Sigmoid colon (tissue), 7 donors: ENCODE results near the gene SUSD2. TPM values are rescaled to one million over a fixed set of nuclear protein-coding genes. Genes with fewer than 3 reads are reported as not detected.

ENCODE experiments used
- DNase-seq: peaks from one replicate; pipeline ENCODE4 v3.0.0-alpha.2; 2019
- H3K27ac ChIP-seq, 4 donors: fragments of 200-600 bp; sonication (generic); one replicate each; pipeline ENCODE4 v1.5.1; 2016 to 2019; ENCODE audit warnings: mild to moderate bottlenecking in 1 of 4
- H3K27me3 ChIP-seq, 3 donors: fragments of 200-600 bp; sonication (generic); one replicate each; pipeline ENCODE4 v1.5.1; 2019; ENCODE audit warnings: mild to moderate bottlenecking in 1 of 3
- H3K36me3 ChIP-seq, 4 donors: fragments of 200-600 bp; sonication (generic); one replicate each; pipeline ENCODE4 v1.5.1; 2016 to 2019
- H3K4me1 ChIP-seq, 4 donors: fragments of 200-600 bp; sonication (generic); one replicate each; pipeline ENCODE4 v1.5.1; 2017 to 2019
- H3K4me3 ChIP-seq, 4 donors: fragments of 200-600 bp; sonication (generic); one replicate each; pipeline ENCODE4 v1.5.1; 2017 to 2019; ENCODE audit warnings: mild to moderate bottlenecking in 2 of 4, moderate library complexity in 1 of 4
- H3K9me3 ChIP-seq, 4 donors: fragments of 200-600 bp in 3 of 4; sonication (generic) in 3 of 4; one replicate each; pipeline versions ENCODE4 v1.5.1 to v1.6.1; 2013 to 2019
- CTCF ChIP-seq, 4 experiments: fragments of 450-650 bp in 3 of 4; fragments of 200-600 bp in 1 of 4; IDR thresholded peaks; one replicate each; pipeline ENCODE4 v1.5.1; 2016 to 2019; ENCODE audit warnings: antibody characterized with exemption in 4 of 4, mild to moderate bottlenecking in 3 of 4, moderate library complexity in 2 of 4
- EP300 ChIP-seq, 4 donors: sonication (generic); formaldehyde crosslinking; IDR thresholded peaks; one replicate each; pipeline ENCODE4 v1.6.1; 2017; ENCODE audit warnings: antibody characterized with exemption in 4 of 4
- POLR2A ChIP-seq, 2 donors: fragments of 450-650 bp; IDR thresholded peaks; one replicate each; pipeline ENCODE4 v1.6.1; 2016; ENCODE audit warnings: antibody characterized with exemption in 2 of 2, mild to moderate bottlenecking in 2 of 2, moderate library complexity in 2 of 2
- POLR2AphosphoS5 ChIP-seq, 4 donors: sonication (generic); formaldehyde crosslinking; IDR thresholded peaks; one replicate each; pipeline ENCODE4 v1.6.1; 2017; ENCODE audit warnings: antibody characterized with exemption in 4 of 4
- WGBS, 2 donors: extraction: QIAGEN DNeasy Blood & Tissue Kit; methylation state at CpG; one replicate each; pipeline ENCODE4 v1.1.7; 2013; 5-methylcytosine and 5-hydroxymethylcytosine counted together
- intact Hi-C: fragments of 100-400 bp; cut with DNase I; formaldehyde crosslinking; loops from one replicate; pipeline ENCODE4 v1.15.1; 2023
- polyA plus RNA-seq, 3 donors: library from polyadenylated mRNA; stranded (reverse); fragments of 200-250 nt; gene quantifications; one replicate each; pipeline ENCODE4 v1.2.3, GENCODE V29; 2013
- total RNA-seq, 4 donors: library from RNA; depleted of rRNA; stranded (reverse); fragments of >200 nt; gene quantifications; one replicate each; pipeline ENCODE4 v1.1.0, GENCODE V29; 2016
- donor health status: healthy with polysubstance abuse.
- donor health status: Bipolar disorder and iron deficiency.
- donor health status: healthy.

SUSD2 gene
- total and polyA plus RNA-seq, 7 donors, result 1.2 to 8.6 (median 3.0) TPM; not detected in 2

- Histone ChIP-seq H3K4me3 (no peak overlapping the region), H3K36me3 (no peaks in the 10 kb centered on the region), H3K27ac (peak overlapping the region; percentile 73 to 87 (median 82)), H3K27me3 (no peaks in the 10 kb centered on the region), H3K9me3 (no peaks in the 10 kb centered on the region), H3K4me1 (peaks cover 0 to 73% (median 58%) of the 10 kb centered on the region in 4 donors)
- peak; percentile 84 for DNase-seq
- intact Hi-C loops, result no loop called here
- WGBS, 2 donors, result 43 to 55% methylated on average over 4 of the region's 4 CpGs
- TF ChIP-seq POLR2AphosphoS5 (IDR thresholded peaks at IDR 0.05), result peak in 1 of 4 donors; percentile 45
- TF ChIP-seq EP300 (IDR thresholded peaks at IDR 0.05), result no peak
These were observed 34.4 kb upstream of the SUSD2 start for GRCh38 chr22:24146791-24147353.

DNA sequence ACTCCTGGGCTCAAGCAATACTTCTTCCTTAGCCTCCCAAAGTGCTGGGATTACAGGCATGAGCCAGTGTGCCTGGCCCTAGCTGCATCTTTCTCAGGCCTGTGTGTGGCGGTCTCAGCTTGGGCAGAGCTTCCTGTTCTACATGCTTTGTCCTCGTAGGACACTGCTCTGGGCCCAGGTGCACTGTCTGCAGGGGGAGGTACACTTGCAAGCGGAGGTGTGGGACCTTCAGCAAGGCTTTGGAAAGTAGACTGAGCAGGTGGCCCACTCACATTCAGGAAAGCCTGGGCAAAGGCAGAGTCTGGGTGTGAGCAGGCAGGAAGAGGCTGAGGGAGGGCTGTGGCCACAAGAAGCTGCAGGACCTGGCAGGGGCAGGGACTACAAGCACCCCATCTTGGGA, 33.6 kb upstream of the SUSD2 start:
- DNase-seq, result no peak
- H3K4me3 ChIP-seq, result no peak overlapping the region
- no peaks in the 10 kb centered on the region for H3K27me3 ChIP-seq
- H3K9me3 ChIP-seq, result no peaks in the 10 kb centered on the region
- H3K36me3 ChIP-seq, result no peaks in the 10 kb centered on the region
- 65 to 77% methylated on average over 3 of the region's 3 CpGs for WGBS, 2 donors
- TF ChIP-seq CTCF (IDR thresholded peaks at IDR 0.05) (no peak), POLR2A (IDR thresholded peaks at IDR 0.05) (no peak), POLR2AphosphoS5 (IDR thresholded peaks at IDR 0.05) (no peak), EP300 (IDR thresholded peaks at IDR 0.05) (no peak)
- intact Hi-C loops, result no loop called here
- peak overlapping the region; percentile 73 to 87 (median 82) for H3K27ac ChIP-seq
- H3K4me1 ChIP-seq, result peaks cover 0 to 65% (median 57%) of the 10 kb centered on the region in 4 donors

DNA sequence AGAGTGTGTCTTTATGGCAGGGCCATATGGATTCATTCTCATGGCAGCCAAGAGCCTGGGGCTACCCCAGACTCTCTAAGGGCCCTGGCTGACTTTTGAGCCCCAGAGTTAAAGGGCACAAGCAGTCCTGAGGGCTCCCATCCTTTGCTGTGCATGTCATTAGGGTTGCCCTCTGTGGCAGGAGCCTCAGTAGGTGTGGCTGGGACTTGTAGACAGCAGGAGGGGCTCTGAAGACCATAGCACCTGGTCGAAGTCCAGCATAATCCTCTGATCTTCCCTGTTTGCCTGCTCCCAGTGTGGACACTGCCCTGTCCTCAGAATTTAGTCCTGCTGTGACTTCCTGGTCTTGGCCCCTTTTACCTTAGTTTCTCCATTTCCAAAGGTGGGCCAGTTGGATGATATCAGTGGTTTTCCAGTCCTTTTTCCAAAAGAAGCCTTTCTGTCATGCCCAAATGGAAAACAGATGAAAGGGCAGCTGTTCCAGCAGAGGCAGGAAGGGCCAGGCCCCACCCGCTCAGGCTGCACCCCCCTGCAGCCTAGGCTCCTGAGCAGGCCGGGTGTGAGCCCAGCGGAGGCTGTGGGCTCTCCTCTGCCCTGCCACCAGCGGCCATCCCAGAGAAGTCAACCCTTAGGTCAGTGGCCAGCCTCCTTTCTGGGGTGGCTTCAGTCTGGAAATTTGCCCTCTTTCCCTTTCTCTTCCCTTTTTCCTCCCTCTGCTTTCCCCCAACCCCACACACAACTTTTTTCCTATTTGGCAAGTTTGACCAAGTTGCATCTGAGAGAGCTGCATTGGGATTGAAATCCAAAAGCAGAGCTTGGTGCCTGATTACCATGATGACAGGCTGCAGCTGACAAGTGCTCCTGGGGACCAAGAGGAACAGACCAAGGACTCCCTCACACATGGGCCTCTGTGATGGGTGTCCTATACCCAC, 32.8 kb upstream of the SUSD2 start:
- TF ChIP-seq POLR2AphosphoS5 (IDR thresholded peaks at IDR 0.05) (no peak), CTCF (IDR thresholded peaks at IDR 0.05) (no peak), EP300 (IDR thresholded peaks at IDR 0.05) (no peak), POLR2A (IDR thresholded peaks at IDR 0.05) (no peak)
- peaks cover 0 to 64% (median 57%) of the 10 kb centered on the region in 4 donors for H3K4me1 ChIP-seq
- no peaks in the 10 kb centered on the region for H3K9me3 ChIP-seq
- intact Hi-C loops, result no loop called here
- no peak overlapping the region for H3K4me3 ChIP-seq
- 62 to 73% methylated on average over 5 of the region's 5 CpGs for WGBS, 2 donors
- peak overlapping the region; percentile 73 to 87 (median 82) for H3K27ac ChIP-seq
- no peaks in the 10 kb centered on the region for H3K27me3 ChIP-seq
- H3K36me3 ChIP-seq, result no peaks in the 10 kb centered on the region
- DNase-seq, result no peak

DNA sequence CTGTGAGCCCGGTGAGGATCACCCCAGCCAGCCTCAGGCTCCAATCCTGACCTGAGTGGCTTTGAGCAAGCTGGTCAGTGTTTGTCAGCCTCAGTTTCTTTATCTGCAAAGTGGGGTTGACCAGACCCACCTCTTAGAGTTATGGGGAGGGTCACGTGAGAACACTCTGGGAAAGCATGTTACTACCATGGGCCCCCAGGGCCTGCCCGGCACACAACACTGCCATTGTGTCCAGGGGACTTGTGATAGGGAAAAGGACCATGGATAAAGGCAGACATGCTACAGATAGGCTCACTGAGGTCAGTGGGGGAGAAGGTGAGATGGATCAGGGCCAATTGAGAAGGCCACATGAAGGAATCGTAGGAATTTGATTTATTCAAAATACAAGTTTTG, 32.1 kb upstream of the SUSD2 start:
- intact Hi-C loops, result no loop called here
- peak overlapping the region; percentile 73 to 87 (median 82) for H3K27ac ChIP-seq
- peaks cover 0 to 61% (median 55%) of the 10 kb centered on the region in 4 donors for H3K4me1 ChIP-seq
- DNase-seq, result no peak
- H3K9me3 ChIP-seq, result no peaks in the 10 kb centered on the region
- no peak overlapping the region for H3K4me3 ChIP-seq
- no peak for TF ChIP-seq POLR2AphosphoS5 (IDR thresholded peaks at IDR 0.05)
- no peak for TF ChIP-seq CTCF (IDR thresholded peaks at IDR 0.05)
- no peak for TF ChIP-seq POLR2A (IDR thresholded peaks at IDR 0.05)
- TF ChIP-seq EP300 (IDR thresholded peaks at IDR 0.05), result no peak
- H3K27me3 ChIP-seq, result no peaks in the 10 kb centered on the region
- 97 to 99% methylated on average over 4 of the region's 4 CpGs for WGBS, 2 donors
- no peaks in the 10 kb centered on the region for H3K36me3 ChIP-seq

GRCh38 chr22:24153353-24153752, 27.9 kb upstream of the SUSD2 start:
- no peaks in the 10 kb centered on the region for H3K27me3 ChIP-seq
- 66 to 82% methylated on average over 3 of the region's 3 CpGs for WGBS, 2 donors
- no peak for DNase-seq
- intact Hi-C loops, result no loop called here
- H3K9me3 ChIP-seq, result no peaks in the 10 kb centered on the region
- no peak overlapping the region for H3K4me3 ChIP-seq
- TF ChIP-seq EP300 (IDR thresholded peaks at IDR 0.05) (no peak), CTCF (IDR thresholded peaks at IDR 0.05) (no peak), POLR2AphosphoS5 (IDR thresholded peaks at IDR 0.05) (no peak), POLR2A (IDR thresholded peaks at IDR 0.05) (no peak)
- H3K36me3 ChIP-seq, result no peaks in the 10 kb centered on the region
- H3K27ac ChIP-seq, result no peak overlapping the region
- peaks cover 0 to 46% (median 39%) of the 10 kb centered on the region in 4 donors for H3K4me1 ChIP-seq
